CD14-positive monocyte (primary cell): ENCODE measurements around the gene NKX1-1. TPM values are rescaled to one million over a fixed set of nuclear protein-coding genes. Genes with fewer than 3 reads are reported as not detected.

ENCODE experiments used
- DNase-seq, 3 donors: peaks; one replicate each; pipeline ENCODE4 v3.0.0-alpha.2; 2011 to 2022
- H2AFZ ChIP-seq: 2 replicates; pipeline ENCODE4 v1.6.0; 2012; ENCODE audit warnings: mild to moderate bottlenecking, low read depth, low read length, inconsistent platforms; ENCODE audit not compliant: insufficient read depth, poor library complexity, severe bottlenecking
- H3K27ac ChIP-seq, 2 donors: 1 replicate in 1 of 2; 2 replicates in 1 of 2; pipeline ENCODE4 v1.5.1; 2012 to 2013; ENCODE audit warnings: low read length in 2 of 2, control low read depth in 1 of 2, inconsistent platforms in 1 of 2, low read depth in 1 of 2, mild to moderate bottlenecking in 1 of 2
- H3K27me3 ChIP-seq, 2 donors: one replicate each; pipeline versions ENCODE4 v1.6.0 to v1.6.1; 2011 to 2013; ENCODE audit warnings: low read length in 2 of 2; ENCODE audit not compliant: control insufficient read depth in 2 of 2, insufficient read depth in 2 of 2
- H3K36me3 ChIP-seq, 2 donors: replicated peaks in 1 of 2; 1 replicate in 1 of 2; 2 replicates in 1 of 2; pipeline versions ENCODE4 v1.5.1 to v1.6.1; 2012 to 2013; ENCODE audit warnings: low read length in 2 of 2, control low read depth in 1 of 2, inconsistent platforms in 1 of 2, mild to moderate bottlenecking in 1 of 2; ENCODE audit not compliant: insufficient read depth in 2 of 2, control insufficient read depth in 1 of 2
- H3K4me1 ChIP-seq, 2 donors: 1 replicate in 1 of 2; 2 replicates in 1 of 2; pipeline versions ENCODE4 v1.5.1 to v1.6.1; 2012 to 2013; ENCODE audit warnings: low read length in 2 of 2, control low read depth in 1 of 2, inconsistent platforms in 1 of 2, mild to moderate bottlenecking in 1 of 2, moderate library complexity in 1 of 2; ENCODE audit not compliant: insufficient read depth in 2 of 2, control insufficient read depth in 1 of 2
- H3K4me2 ChIP-seq: replicated peaks from 2 replicates; pipeline ENCODE3; 2012; ENCODE audit warnings: low read length, moderate library complexity, mild to moderate bottlenecking; ENCODE audit not compliant: poor library complexity, severe bottlenecking; ENCODE audit errors: extremely low read depth
- H3K4me3 ChIP-seq, 3 experiments: fragments of 200-600 bp in 1 of 3; sonication (generic) in 1 of 3; replicated peaks in 1 of 3; 1 replicate in 2 of 3; 2 replicates in 1 of 3; pipeline ENCODE4 v1.5.1; 2011 to 2013; ENCODE audit warnings: low read length in 3 of 3, mild to moderate bottlenecking in 3 of 3, control low read depth in 2 of 3, low read depth in 2 of 3, inconsistent platforms in 1 of 3, moderate library complexity in 1 of 3
- H3K79me2 ChIP-seq: 2 replicates; pipeline ENCODE4 v1.6.0; 2012; ENCODE audit warnings: mild to moderate bottlenecking, control low read depth, inconsistent platforms, low read length, moderate library complexity; ENCODE audit not compliant: insufficient read depth
- H3K9ac ChIP-seq: 2 replicates; pipeline ENCODE4 v1.6.0; 2017; ENCODE audit warnings: low read length, mild to moderate bottlenecking; ENCODE audit not compliant: insufficient read depth, poor library complexity, severe bottlenecking
- H3K9me3 ChIP-seq, 2 donors: replicated peaks in 1 of 2; 1 replicate in 1 of 2; 2 replicates in 1 of 2; pipeline versions ENCODE4 v1.5.1 to v1.6.1; 2012 to 2013; ENCODE audit warnings: low read length in 2 of 2, control low read depth in 1 of 2; ENCODE audit not compliant: control insufficient read depth in 1 of 2, insufficient read depth in 1 of 2
- H4K20me1 ChIP-seq: 2 replicates; pipeline ENCODE4 v1.6.0; 2012; ENCODE audit warnings: mild to moderate bottlenecking, low read length, control low read depth, moderate library complexity; ENCODE audit not compliant: insufficient read depth
- H3K27ac Mint-ChIP-seq, 7 donors: one replicate each; pipeline ENCODE4 v1.8.0; 2020; ENCODE audit warnings: mild to moderate bottlenecking in 7 of 7, mixed read lengths in 7 of 7, moderate library complexity in 6 of 7, inconsistent platforms in 2 of 7
- H3K27me3 Mint-ChIP-seq, 3 donors: one replicate each; pipeline ENCODE4 v1.8.0; 2021 to 2022; ENCODE audit warnings: low read depth in 3 of 3, mild to moderate bottlenecking in 3 of 3, mixed read lengths in 3 of 3, moderate library complexity in 3 of 3, inconsistent platforms in 1 of 3
- H3K36me3 Mint-ChIP-seq, 2 donors: one replicate each; pipeline ENCODE4 v1.8.0; 2020; ENCODE audit warnings: mixed read lengths in 2 of 2, inconsistent platforms in 1 of 2, mild to moderate bottlenecking in 1 of 2
- H3K4me1 Mint-ChIP-seq: one replicate; pipeline ENCODE4 v1.8.0; 2020; ENCODE audit warnings: mild to moderate bottlenecking, mixed read lengths
- H3K4me3 Mint-ChIP-seq, 2 donors: one replicate each; pipeline ENCODE4 v1.8.0; 2020; ENCODE audit warnings: mild to moderate bottlenecking in 2 of 2, mixed read lengths in 2 of 2, moderate library complexity in 1 of 2
- H3K9me3 Mint-ChIP-seq, 7 donors: one replicate each; pipeline ENCODE4 v1.8.0; 2020 to 2022; ENCODE audit warnings: mixed read lengths in 7 of 7, mild to moderate bottlenecking in 6 of 7, moderate library complexity in 6 of 7, inconsistent platforms in 2 of 7
- WGBS: methylation state at CpG from one replicate; pipeline ENCODE4 v1.1.5; 2013; ENCODE audit warnings: missing lambda C conversion rate; ENCODE audit not compliant: insufficient coverage; 5-methylcytosine and 5-hydroxymethylcytosine counted together
- intact Hi-C, 2 donors: fragments of 100-400 bp; cut with micrococcal nuclease; formaldehyde crosslinking; loops; one replicate each; pipeline versions ENCODE4 v1.15.0 to v1.15.1; 2023
- polyA plus RNA-seq, 3 donors: library from polyadenylated mRNA; depleted of rRNA in 1 of 3; unstranded in 2 of 3; stranded (reverse) in 1 of 3; fragments of 300-500 nt in 2 of 3; fragments of >200 nt in 1 of 3; fragmentation: Illumina TruSeq in 2 of 3; gene quantifications; 1 replicate in 2 of 3; 2 replicates in 1 of 3; pipeline ENCODE4 v1.2.3, GENCODE V29; 2012 to 2021
- TF ChIP-seq, protein P1 (sequence below): fragments of 200-600 bp; IDR thresholded peaks from one replicate; pipeline ENCODE4 v1.8.0; 2022; ENCODE audit warnings: antibody characterized with exemption, mild to moderate bottlenecking

The NKX1-1 gene
- polyA plus RNA-seq, 3 donors, result not detected

DNA sequence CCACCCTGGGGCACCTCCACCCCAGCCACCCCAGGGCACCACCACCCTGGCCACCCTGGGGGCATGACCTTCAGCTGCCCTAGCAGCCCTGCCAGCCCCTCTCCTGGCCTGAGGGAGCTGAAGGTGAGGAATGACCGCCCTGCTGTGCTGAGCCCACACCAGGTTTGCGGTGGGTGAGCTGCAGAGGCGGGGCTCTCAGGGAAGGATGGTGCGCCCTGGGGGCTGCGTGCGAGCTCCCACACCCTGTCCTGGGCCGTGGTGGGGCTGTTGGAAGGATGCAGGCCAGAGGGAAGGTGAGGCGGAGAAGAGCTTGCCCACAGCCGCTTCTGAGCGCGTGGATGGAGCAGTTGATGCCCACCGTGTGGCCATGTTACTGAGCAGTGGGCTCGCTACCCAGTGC is 41.5 kb downstream of the NKX1-1 start:
- Mint-ChIP-seq H3K27me3 (peaks cover 0 to 3% (median 2%) of the 10 kb centered on the region in 3 donors), H3K9me3 (no peaks in the 10 kb centered on the region), H3K4me1 (no peaks in the 10 kb centered on the region), H3K4me3 (no peak overlapping the region), H3K36me3 (peaks cover 12 to 75% of the 10 kb centered on the region in 2 donors), H3K27ac (no peak overlapping the region)
- intact Hi-C loops, result no loop called here
- TF ChIP-seq, protein P1, sequence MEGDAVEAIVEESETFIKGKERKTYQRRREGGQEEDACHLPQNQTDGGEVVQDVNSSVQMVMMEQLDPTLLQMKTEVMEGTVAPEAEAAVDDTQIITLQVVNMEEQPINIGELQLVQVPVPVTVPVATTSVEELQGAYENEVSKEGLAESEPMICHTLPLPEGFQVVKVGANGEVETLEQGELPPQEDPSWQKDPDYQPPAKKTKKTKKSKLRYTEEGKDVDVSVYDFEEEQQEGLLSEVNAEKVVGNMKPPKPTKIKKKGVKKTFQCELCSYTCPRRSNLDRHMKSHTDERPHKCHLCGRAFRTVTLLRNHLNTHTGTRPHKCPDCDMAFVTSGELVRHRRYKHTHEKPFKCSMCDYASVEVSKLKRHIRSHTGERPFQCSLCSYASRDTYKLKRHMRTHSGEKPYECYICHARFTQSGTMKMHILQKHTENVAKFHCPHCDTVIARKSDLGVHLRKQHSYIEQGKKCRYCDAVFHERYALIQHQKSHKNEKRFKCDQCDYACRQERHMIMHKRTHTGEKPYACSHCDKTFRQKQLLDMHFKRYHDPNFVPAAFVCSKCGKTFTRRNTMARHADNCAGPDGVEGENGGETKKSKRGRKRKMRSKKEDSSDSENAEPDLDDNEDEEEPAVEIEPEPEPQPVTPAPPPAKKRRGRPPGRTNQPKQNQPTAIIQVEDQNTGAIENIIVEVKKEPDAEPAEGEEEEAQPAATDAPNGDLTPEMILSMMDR, result no peak
- Histone ChIP-seq H3K36me3 (peaks cover 29 to 54% of the 10 kb centered on the region in 2 donors), H3K4me2 (no peak overlapping the region), H3K9me3 (no peaks in the 10 kb centered on the region), H3K4me1 (no peaks in the 10 kb centered on the region), H3K27ac (no peak overlapping the region), H3K27me3 (no peaks in the 10 kb centered on the region), H3K4me3 (no peak overlapping the region), H3K79me2 (no peaks in the 10 kb centered on the region), H3K9ac (no peak overlapping the region), H4K20me1 (no peaks in the 10 kb centered on the region), H2AFZ (no peak overlapping the region)
- 95% methylated on average over 12 of the region's 13 CpGs for WGBS
- no peak for DNase-seq

DNA sequence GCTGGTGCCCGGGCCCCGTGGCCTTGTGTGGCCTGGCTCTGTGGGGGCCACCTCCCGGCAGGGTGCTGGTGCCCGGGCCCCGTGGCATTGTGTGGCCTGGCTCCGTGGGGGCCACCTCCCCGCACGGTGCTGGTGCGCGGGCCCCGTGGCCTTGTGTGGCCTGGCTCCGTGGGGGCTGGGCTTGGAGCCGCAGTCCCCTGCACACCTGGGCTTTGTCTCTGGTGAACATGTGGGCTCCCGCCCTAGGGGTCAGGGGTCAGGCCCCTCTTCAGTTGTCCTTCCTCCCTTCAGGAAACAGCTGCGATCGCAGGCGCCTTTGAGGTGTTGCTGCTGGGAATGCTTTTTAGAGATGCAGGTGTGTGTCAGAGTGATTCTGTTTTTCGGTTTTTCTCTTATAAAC is 42.0 kb downstream of the NKX1-1 start:
- Histone ChIP-seq H3K27ac (no peak overlapping the region), H3K4me2 (no peak overlapping the region), H3K27me3 (no peaks in the 10 kb centered on the region), H2AFZ (no peak overlapping the region), H3K36me3 (peaks cover 29 to 59% of the 10 kb centered on the region in 2 donors), H3K4me3 (no peak overlapping the region), H3K79me2 (no peaks in the 10 kb centered on the region), H3K4me1 (no peaks in the 10 kb centered on the region), H4K20me1 (no peaks in the 10 kb centered on the region), H3K9me3 (no peaks in the 10 kb centered on the region), H3K9ac (no peak overlapping the region)
- Mint-ChIP-seq H3K9me3 (no peaks in the 10 kb centered on the region), H3K4me3 (no peak overlapping the region), H3K27me3 (peaks cover 0 to 3% (median 2%) of the 10 kb centered on the region in 3 donors), H3K36me3 (peaks cover 16 to 76% of the 10 kb centered on the region in 2 donors), H3K27ac (no peak overlapping the region), H3K4me1 (no peaks in the 10 kb centered on the region)
- DNase-seq, result no peak
- intact Hi-C loops, result no loop called here
- TF ChIP-seq, protein P1, result no peak
- 96% methylated on average over 10 of the region's 18 CpGs for WGBS
